H9 (cell line): ENCODE measurements around the gene TACR1. TPM values are rescaled to one million over a fixed set of nuclear protein-coding genes. Genes with fewer than 3 reads are reported as not detected.

Source experiments
- DNase-seq: peaks from one replicate; pipeline ENCODE4 v3.0.0-alpha.2; 2017
- H2AFZ ChIP-seq: one replicate; pipeline ENCODE4 v1.6.1; 2013; ENCODE audit warnings: mild to moderate bottlenecking, low read length, control low read depth, moderate library complexity
- H2AK5ac ChIP-seq: 2 replicates; pipeline ENCODE4 v1.6.1; 2013; ENCODE audit warnings: low read length, control low read depth, mixed read lengths; ENCODE audit not compliant: insufficient read length
- H2BK120ac ChIP-seq: one replicate; pipeline ENCODE4 v1.6.1; 2013; ENCODE audit warnings: low read depth, mild to moderate bottlenecking, low read length, control low read depth, inconsistent platforms; ENCODE audit not compliant: poor library complexity, severe bottlenecking
- H2BK12ac ChIP-seq: 2 replicates; pipeline ENCODE4 v1.6.1; 2013; ENCODE audit warnings: low read length, control low read depth, mixed read lengths, low read depth; ENCODE audit not compliant: insufficient read length
- H2BK15ac ChIP-seq: 2 replicates; pipeline ENCODE4 v1.6.1; 2013; ENCODE audit warnings: low read depth, low read length, control low read depth
- H2BK20ac ChIP-seq: one replicate; pipeline ENCODE4 v1.6.1; 2013; ENCODE audit warnings: low read depth, mild to moderate bottlenecking, low read length, control low read depth, inconsistent platforms; ENCODE audit not compliant: poor library complexity, severe bottlenecking
- H2BK5ac ChIP-seq: 2 replicates; pipeline ENCODE4 v1.6.1; 2013; ENCODE audit warnings: low read length, control low read depth, mixed read lengths; ENCODE audit not compliant: insufficient read length
- H3K14ac ChIP-seq: 2 replicates; pipeline ENCODE4 v1.6.1; 2013; ENCODE audit warnings: low read length, control low read depth; ENCODE audit not compliant: insufficient read depth
- H3K18ac ChIP-seq: 2 replicates; pipeline ENCODE4 v1.6.1; 2013; ENCODE audit warnings: low read depth, mild to moderate bottlenecking, mixed read lengths, low read length, control low read depth; ENCODE audit not compliant: insufficient read length
- H3K23ac ChIP-seq: 2 replicates; pipeline ENCODE4 v1.6.1; 2013; ENCODE audit warnings: low read length, control low read depth, mixed read lengths, low read depth; ENCODE audit not compliant: insufficient read length
- H3K23me2 ChIP-seq: 2 replicates; pipeline ENCODE4 v1.6.1; 2013; ENCODE audit warnings: low read depth, mild to moderate bottlenecking, mixed read lengths, low read length, control low read depth; ENCODE audit not compliant: insufficient read length, poor library complexity, severe bottlenecking
- H3K27ac ChIP-seq: 2 replicates; pipeline ENCODE4 v1.5.1; 2013; ENCODE audit warnings: low read length, control low read depth, mixed read lengths, low read depth; ENCODE audit not compliant: insufficient read length
- H3K27me3 ChIP-seq: 2 replicates; pipeline ENCODE4 v1.6.1; 2013; ENCODE audit warnings: low read length, control low read depth, inconsistent platforms; ENCODE audit not compliant: insufficient read depth
- H3K4ac ChIP-seq: 2 replicates; pipeline ENCODE4 v1.6.1; 2013; ENCODE audit warnings: low read depth, mild to moderate bottlenecking, control low read depth, inconsistent platforms, low read length, moderate library complexity
- H3K4me1 ChIP-seq: 2 replicates; pipeline ENCODE4 v1.6.1; 2013; ENCODE audit warnings: low read length, control low read depth, inconsistent platforms; ENCODE audit not compliant: insufficient read depth
- H3K4me2 ChIP-seq: 2 replicates; pipeline ENCODE4 v1.6.1; 2013; ENCODE audit warnings: low read length, control low read depth, mixed read lengths; ENCODE audit not compliant: insufficient read length, insufficient read depth
- H3K56ac ChIP-seq: 2 replicates; pipeline ENCODE4 v1.6.1; 2013; ENCODE audit warnings: low read depth, mild to moderate bottlenecking, mixed read lengths, low read length, control low read depth; ENCODE audit not compliant: insufficient read length
- H3K79me1 ChIP-seq: 2 replicates; pipeline ENCODE4 v1.6.1; 2013; ENCODE audit warnings: low read depth, mild to moderate bottlenecking, moderate library complexity, low read length, control low read depth, inconsistent platforms; ENCODE audit not compliant: insufficient read depth, poor library complexity, severe bottlenecking
- H3K79me2 ChIP-seq: 2 replicates; pipeline ENCODE4 v1.6.1; 2013; ENCODE audit warnings: low read length, control low read depth, inconsistent platforms; ENCODE audit not compliant: insufficient read depth
- H3K9ac ChIP-seq: 2 replicates; pipeline ENCODE4 v1.6.1; 2013; ENCODE audit warnings: low read length, control low read depth, mixed read lengths; ENCODE audit not compliant: insufficient read length; ENCODE audit errors: extremely low read depth
- H3K9me3 ChIP-seq: one replicate; pipeline ENCODE4 v1.6.1; 2013; ENCODE audit warnings: low read depth, low read length, inconsistent platforms; ENCODE audit not compliant: control insufficient read depth
- H3T11ph ChIP-seq: one replicate; pipeline ENCODE4 v1.6.1; 2013; ENCODE audit warnings: mild to moderate bottlenecking, low read length, control low read depth, inconsistent platforms
- H4K20me1 ChIP-seq: one replicate; pipeline ENCODE4 v1.6.1; 2013; ENCODE audit not compliant: control insufficient read depth, insufficient read length, insufficient read depth
- H4K5ac ChIP-seq: 2 replicates; pipeline ENCODE4 v1.6.1; 2013; ENCODE audit warnings: low read depth, mild to moderate bottlenecking, mixed read lengths, low read length, control low read depth; ENCODE audit not compliant: insufficient read length
- H4K8ac ChIP-seq: replicated peaks from 2 replicates; pipeline ENCODE4 v1.6.1; 2013; ENCODE audit warnings: low read length, control low read depth, mixed read lengths, low read depth; ENCODE audit not compliant: insufficient read length
- H4K91ac ChIP-seq: 2 replicates; pipeline ENCODE4 v1.6.1; 2013; ENCODE audit warnings: low read depth, mild to moderate bottlenecking, moderate library complexity, mixed read lengths, low read length, control low read depth; ENCODE audit not compliant: insufficient read length
- H3K27ac Mint-ChIP-seq, 3 experiments: 2 replicates in 2 of 3; 3 replicates in 1 of 3; pipeline ENCODE4 v1.8.0; 2020 to 2021; ENCODE audit warnings: mixed read lengths in 3 of 3, mild to moderate bottlenecking in 1 of 3, moderate library complexity in 1 of 3
- H3K27me3 Mint-ChIP-seq: 2 replicates; pipeline ENCODE4 v1.8.0; 2021; ENCODE audit warnings: low read depth, mild to moderate bottlenecking, moderate library complexity, mixed read lengths
- H3K36me3 Mint-ChIP-seq, 3 experiments: 2 replicates in 2 of 3; 3 replicates in 1 of 3; pipeline ENCODE4 v1.8.0; 2020 to 2021; ENCODE audit warnings: low read depth in 3 of 3, mixed read lengths in 3 of 3; ENCODE audit not compliant: insufficient read depth in 1 of 3
- H3K4me1 Mint-ChIP-seq, 2 experiments: 2 replicates each; pipeline ENCODE4 v1.8.0; 2020; ENCODE audit warnings: mixed read lengths in 2 of 2
- H3K4me3 Mint-ChIP-seq, 2 experiments: 2 replicates in 1 of 2; 3 replicates in 1 of 2; pipeline ENCODE4 v1.8.0; 2020 to 2021; ENCODE audit warnings: mild to moderate bottlenecking in 2 of 2, mixed read lengths in 2 of 2, moderate library complexity in 1 of 2
- H3K9me3 Mint-ChIP-seq, 2 experiments: 2 replicates in 1 of 2; 3 replicates in 1 of 2; pipeline ENCODE4 v1.8.0; 2020; ENCODE audit warnings: mild to moderate bottlenecking in 2 of 2, mixed read lengths in 2 of 2, moderate library complexity in 1 of 2
- CTCF ChIP-seq: fragments of 200-600 bp; sonication (generic); conservative IDR thresholded peaks from 3 replicates; pipeline ENCODE4 v1.8.0; 2021; ENCODE audit warnings: antibody characterized with exemption, mild to moderate bottlenecking
- WGBS: extraction: QIAGEN DNeasy Blood & Tissue Kit; methylation state at CpG from one replicate; pipeline ENCODE4 v1.1.7; 2013; ENCODE audit warnings: missing lambda C conversion rate, low lambda C conversion rate, mixed read lengths; ENCODE audit not compliant: insufficient read length; ENCODE audit errors: extremely low coverage; 5-methylcytosine and 5-hydroxymethylcytosine counted together
- total RNA-seq: library from RNA; stranded (reverse); gene quantifications from 2 replicates; pipeline ENCODE4 v1.2.1, GENCODE V29; 2021

Gene TACR1
- total RNA-seq, 1 experiment from 2014 or later: 1.4 TPM

GRCh38 chr2:75208738-75209137 lies 9.4 kb upstream of the TACR1 start:
- H3K9me3 ChIP-seq: no peaks in the 10 kb centered on the region
- H3K4me3 Mint-ChIP-seq: no peak overlapping the region
- H3T11ph ChIP-seq: no peak overlapping the region
- H3K18ac ChIP-seq: no peak overlapping the region
- H2BK15ac ChIP-seq: no peak overlapping the region
- H3K27ac ChIP-seq: no peak overlapping the region
- H2BK12ac ChIP-seq: no peak overlapping the region
- H2AFZ ChIP-seq: no peak overlapping the region
- H3K27me3 ChIP-seq: no peaks in the 10 kb centered on the region
- H3K14ac ChIP-seq: no peak overlapping the region
- H3K36me3 Mint-ChIP-seq: no peaks in the 10 kb centered on the region; a peak in 1 of 7 replicates
- no peaks in the 10 kb centered on the region for H3K79me1 ChIP-seq
- no peak overlapping the region for H3K23ac ChIP-seq
- H3K4me1 Mint-ChIP-seq: peaks cover 14 to 29% of the 10 kb centered on the region in 2 experiments
- H3K4ac ChIP-seq: no peak overlapping the region
- H4K5ac ChIP-seq: no peak overlapping the region
- H4K20me1 ChIP-seq: no peaks in the 10 kb centered on the region
- no peak overlapping the region for H2BK20ac ChIP-seq
- no peak overlapping the region for H4K91ac ChIP-seq
- H3K27me3 Mint-ChIP-seq: peaks cover 11% of the 10 kb centered on the region
- no peak overlapping the region for H3K56ac ChIP-seq
- H2BK5ac ChIP-seq: no peak overlapping the region
- no peak for TF ChIP-seq CTCF
- no peak overlapping the region for H3K4me2 ChIP-seq
- no peak overlapping the region for H4K8ac ChIP-seq
- DNase-seq: no peak
- H3K23me2 ChIP-seq: no peaks in the 10 kb centered on the region
- no CpG with 5 or more reads among the region's 6 CpGs for WGBS
- H3K9ac ChIP-seq: no peak overlapping the region
- no peak overlapping the region for H3K27ac Mint-ChIP-seq
- H3K79me2 ChIP-seq: no peaks in the 10 kb centered on the region
- no peaks in the 10 kb centered on the region; a peak in 1 of 5 replicates for H3K9me3 Mint-ChIP-seq
- H3K4me1 ChIP-seq: no peaks in the 10 kb centered on the region; the same call in 1 of the 2 replicates
- H2AK5ac ChIP-seq: no peak overlapping the region
- no peak overlapping the region for H2BK120ac ChIP-seq
